COLO668 (cell line): ENCODE results near the gene INF2.
A peak's percentile ranks its signal among the peaks of the same experiment; 100 is the strongest.
"Not testable (repeated sequence)": the region's sequence is repeated elsewhere in the genome, so short reads cannot be mapped to it uniquely, and the experiment has no call there.

ENCODE experiments used
- DNase-seq: peaks from one replicate; lab custom pipeline; 2025; ENCODE audit not compliant: unreplicated experiment; lab: John Stamatoyannopoulos, UW

The INF2 gene

DNA sequence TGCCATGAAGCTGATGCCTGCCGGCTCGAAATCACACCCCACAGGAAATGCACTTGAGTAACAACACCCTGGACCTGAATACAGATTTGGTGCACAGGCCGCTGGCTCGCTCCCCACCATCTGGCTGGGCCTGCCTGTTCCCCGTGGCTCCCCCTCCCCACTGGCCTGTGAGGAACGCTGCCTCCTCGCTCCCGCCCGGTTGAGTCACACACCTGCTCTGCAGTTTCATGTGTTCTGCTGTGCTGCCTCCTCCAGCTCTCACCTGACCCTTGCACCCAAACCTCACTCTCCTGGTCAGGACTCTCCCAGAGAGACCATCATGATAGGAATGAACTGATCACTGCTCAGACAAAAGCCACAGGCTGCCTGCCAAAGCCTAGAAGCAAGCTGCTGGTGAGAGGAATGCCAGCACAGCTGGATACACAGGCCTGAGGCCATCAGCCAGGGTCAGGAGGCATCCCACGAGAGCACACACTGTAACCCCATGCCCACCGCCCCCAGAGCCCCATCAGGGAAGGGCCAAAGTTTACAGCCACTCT is 59.8 kb downstream of the INF2 start:
- DNase-seq = peak; percentile 88

DNA sequence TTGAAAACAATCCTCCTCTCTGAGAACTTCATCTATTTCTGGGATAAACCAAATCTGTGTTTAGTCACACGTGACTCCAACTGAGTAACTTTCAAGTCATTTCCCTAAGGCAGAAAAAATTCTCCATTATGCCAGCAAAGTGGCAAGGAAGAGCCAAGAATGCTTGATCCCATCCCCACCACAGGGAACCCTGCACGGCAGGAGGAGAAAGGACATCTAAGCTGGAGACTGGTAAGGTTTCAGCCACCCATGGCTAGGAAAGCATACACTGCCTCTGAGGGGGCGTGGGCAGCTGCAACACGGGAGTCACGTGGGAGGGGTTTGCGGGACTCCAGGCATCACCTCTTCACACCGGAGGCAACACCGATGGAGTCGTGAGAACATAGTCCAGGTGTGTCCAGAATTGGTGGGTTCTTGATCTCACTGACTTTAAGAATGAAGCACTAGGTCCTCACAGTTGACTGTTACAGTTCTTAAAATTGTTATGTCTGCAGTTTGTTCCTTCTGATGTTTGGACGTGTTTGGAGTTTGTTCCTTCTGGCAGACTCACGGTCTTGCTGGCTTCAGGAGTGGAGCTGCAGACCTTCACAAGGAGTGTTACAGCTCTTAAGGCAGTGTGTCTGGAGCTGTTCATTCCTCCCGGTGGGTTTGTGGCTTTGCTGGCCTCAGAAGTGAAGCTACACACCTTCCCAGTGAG is 60.8 kb downstream of the INF2 start:
- DNase-seq = no peak

DNA sequence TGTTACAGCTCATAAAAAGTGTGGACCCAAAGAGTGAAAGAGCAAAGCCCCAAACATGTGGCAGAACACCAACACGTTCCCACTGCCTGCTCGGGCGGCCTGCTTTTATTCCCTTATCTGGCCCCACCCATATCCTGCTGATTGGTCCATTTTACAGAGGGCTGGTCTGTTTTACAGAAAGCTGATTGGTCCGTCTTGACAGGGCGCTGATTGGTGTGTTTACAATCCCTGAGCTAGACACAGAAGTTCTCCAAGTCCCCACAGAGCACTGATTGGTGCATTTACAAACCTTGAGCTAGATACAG is 61.3 kb downstream of the INF2 start:
- DNase-seq = not testable (repeated sequence)

DNA sequence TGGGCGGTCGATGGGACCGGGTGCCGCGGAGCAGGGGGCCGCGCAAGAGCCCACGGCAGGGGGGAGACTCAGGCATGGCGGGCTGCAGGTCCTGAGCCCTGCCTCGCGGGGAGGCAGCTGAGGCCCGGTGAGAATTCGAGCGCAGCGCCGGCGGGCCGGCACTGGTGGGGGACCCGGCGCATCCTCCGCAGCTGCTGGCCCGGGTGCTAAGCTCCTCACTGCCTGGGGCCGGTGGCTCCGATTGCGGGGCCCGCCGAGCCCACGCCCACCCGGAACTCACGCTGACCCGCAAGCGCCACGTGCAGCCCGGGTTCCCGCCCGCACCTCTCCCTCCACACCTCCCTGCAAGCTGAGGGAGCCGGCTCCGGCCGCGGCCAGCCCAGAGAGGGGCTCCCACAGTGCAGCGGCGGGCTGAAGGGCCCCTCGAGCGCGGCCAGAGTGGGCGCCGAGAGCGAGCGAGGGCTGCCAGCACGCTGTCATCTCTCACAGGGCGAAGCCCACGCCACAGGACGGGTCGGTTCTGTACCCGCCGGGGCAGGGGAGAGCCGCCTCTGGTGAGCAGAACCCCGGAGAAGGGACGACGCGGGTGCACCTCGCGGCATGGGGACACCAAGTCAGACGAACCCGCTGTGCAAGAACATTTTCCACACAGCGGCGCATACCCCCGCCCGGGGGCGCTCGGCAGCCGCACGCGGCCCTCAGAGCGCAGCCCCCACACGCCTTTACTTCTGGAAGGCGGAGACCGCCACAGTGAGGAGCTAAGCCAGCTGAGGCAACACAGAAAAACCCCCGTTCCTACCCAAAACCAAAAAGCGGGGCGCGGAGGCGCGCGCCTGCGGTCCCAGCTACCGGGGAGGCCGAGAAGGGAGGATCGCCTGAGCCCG is 62.4 kb downstream of the INF2 start:
- DNase-seq = no peak

GRCh38 chr14:104752423-104752734 is 63.0 kb downstream of the INF2 start:
- DNase-seq = no peak

DNA sequence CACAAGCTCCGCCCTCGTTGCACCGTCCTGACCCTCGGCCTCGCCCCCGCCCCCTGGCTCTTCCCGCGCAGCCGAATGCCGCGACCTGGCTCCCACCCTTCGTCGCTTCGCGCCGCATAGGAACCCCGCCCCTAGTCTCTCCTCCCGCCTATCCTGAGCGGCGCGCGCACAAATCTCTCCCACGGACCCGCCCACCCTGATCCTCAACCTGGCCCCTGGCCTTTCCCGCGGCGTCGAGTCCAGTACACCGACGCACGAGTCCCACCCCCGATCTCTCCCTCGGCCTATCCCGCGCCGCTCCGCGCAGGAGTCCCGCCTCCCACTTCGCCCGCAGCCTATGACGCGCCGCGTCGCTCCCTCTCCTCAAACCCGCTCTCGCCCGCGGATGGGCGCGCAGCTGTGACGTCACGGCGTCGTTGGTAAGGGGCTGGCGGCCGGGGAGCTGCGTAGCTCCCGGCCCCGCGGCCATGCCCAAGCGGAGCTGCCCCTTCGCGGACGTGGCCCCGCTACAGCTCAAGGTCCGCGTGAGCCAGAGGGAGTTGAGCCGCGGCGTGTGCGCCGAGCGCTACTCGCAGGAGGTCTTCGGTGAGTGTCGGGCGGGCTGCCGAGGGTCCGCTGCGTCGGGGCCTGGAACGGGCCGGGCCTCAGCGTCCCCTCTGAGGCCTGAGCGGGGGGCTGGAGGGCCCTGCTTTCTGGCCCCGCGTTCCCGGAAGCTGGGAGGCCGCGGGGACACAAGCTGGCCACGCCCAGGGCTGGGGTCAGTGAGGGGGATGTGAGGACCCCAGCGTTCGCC is 63.5 kb downstream of the INF2 start, which contains the start of gene SIVA1:
Gene SIVA1 (plus strand): TSS at position 413 of the 793 bp plus-strand sequence. CDS start 55 bp downstream, at position 468.
- DNase-seq = peak; percentile 100

DNA sequence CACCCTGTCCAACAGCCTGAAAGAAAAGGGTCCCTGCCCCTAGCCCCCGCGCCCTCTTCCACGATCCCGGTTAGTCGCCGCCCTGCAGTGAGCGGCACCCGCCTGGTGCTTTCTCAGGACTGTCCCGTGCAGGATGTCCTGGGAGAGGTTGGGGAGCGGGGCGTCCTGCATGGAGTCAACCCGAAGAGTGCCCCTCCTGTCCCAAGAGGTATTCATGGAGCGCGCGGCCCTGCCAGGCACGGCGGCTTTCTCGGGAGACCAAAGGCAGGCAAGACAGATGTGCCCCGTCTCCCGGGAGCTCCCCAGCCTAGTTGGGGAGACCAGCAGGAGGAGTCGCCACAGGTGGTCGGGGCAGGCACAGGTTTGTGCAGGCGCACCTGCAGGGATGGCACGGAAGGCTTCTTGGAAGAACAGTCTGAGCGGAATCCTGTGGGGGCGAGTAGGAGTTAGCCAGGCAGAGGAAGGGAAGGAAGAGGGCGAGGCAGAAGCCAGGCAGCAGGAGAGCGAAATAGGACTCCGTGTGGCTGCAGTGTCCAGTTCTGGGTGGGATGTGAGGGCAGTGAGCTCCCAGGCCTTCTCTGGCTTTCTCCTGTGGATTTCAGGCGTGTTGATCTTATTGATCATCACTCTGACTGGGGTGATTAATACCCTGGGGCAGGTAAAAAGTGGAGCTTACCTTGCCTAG is 64.3 kb downstream of the INF2 start:
- DNase-seq = peak; percentile 32

DNA sequence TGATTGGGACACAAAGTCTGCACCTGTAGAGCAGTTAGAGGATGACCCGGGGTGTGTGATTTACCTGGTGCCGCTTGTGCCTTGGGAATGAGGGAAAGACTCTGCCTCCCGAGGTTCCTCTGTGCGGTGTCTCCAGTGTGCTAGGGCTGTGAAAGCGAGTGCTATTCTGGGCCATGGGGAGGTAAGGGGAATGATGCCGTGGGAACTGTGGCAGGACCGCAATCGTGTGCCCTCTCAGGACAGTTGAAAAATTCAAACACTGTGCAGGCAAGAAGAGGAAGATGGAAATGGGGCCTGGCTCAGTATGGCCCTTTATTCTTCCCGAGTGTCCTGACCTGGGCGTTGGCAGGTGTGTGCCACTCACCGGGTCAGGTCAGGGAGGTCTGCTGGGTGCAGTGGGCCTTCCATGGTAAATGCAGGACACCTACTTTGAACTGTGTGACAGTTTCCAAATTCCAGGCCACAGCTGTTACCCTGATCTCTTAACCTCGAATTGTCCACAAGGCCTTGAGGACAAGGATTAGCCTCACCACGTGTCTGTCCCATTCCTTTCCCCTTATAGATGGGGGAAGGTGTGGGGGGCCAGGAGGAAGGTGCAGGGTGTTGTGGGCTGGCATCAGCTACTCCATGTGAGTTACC is 64.9 kb downstream of the INF2 start:
- no peak for DNase-seq

DNA sequence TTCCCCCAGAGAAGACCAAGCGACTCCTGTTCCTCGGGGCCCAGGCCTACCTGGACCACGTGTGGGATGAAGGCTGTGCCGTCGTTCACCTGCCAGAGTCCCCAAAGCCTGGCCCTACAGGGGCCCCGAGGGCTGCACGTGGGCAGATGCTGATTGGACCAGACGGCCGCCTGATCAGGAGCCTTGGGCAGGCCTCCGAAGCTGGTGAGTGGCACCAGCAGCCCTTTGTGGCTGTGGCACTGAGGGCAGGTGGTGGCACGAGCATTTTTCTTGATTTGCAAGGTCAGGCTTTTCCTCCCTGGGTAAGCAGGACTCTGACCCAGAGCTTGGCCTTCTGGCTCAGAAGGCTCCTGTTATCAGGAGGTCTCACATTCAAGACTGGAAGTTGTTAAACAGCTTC is 66.2 kb downstream of the INF2 start:
- no peak for DNase-seq

DNA sequence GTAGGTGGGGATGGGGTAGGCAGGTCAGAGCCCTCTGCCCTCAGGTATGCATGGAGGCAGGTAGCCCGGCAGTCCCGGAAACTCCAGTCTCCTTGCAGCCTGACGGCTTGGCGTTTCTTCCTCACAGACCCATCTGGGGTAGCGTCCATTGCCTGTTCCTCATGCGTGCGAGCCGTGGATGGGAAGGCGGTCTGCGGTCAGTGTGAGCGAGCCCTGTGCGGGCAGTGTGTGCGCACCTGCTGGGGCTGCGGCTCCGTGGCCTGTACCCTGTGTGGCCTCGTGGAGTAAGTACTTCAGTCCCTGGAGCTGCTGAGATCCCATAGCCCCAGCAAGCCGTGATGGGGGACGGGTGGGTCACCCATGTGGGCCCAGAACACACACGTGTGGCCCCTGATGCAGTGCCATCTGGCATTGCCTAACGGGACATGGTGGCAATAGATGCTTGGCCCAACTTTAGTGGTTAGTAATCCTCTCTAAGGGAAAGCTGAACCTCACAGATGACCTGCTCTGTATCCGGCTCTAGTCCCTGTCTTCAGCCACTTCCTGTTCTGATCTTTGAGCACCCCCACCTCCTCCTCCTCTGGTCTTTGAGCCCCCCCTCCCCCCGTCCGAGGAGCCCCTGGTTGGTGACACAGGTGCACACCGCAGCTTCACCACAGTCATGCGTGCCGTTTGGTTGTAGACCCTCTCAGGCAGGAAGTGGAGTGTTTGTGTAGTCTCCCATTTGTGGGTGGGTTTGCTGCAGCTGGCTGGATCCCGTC is 67.2 kb downstream of the INF2 start:
- DNase-seq = no peak

DNA sequence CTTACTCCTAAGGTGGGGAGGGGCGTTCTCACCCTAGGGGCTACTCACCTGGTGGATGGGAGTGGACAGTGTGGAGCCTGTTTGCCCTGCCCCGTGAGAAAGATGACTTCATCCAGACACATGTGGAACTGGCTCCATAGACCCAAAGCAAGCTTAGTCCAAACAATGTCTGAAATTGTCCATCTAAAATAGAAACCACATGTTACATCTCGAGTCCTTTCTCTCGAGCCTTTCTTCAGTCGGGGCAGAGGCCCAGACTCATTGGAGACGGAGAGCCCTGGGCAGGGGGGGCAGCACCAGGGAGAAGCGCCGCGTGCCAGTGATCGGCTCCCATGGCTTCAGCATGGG is 67.8 kb downstream of the INF2 start:
- no peak for DNase-seq

GRCh38 chr14:104757681-104758392 is 68.4 kb downstream of the INF2 start:
- DNase-seq = no peak

DNA sequence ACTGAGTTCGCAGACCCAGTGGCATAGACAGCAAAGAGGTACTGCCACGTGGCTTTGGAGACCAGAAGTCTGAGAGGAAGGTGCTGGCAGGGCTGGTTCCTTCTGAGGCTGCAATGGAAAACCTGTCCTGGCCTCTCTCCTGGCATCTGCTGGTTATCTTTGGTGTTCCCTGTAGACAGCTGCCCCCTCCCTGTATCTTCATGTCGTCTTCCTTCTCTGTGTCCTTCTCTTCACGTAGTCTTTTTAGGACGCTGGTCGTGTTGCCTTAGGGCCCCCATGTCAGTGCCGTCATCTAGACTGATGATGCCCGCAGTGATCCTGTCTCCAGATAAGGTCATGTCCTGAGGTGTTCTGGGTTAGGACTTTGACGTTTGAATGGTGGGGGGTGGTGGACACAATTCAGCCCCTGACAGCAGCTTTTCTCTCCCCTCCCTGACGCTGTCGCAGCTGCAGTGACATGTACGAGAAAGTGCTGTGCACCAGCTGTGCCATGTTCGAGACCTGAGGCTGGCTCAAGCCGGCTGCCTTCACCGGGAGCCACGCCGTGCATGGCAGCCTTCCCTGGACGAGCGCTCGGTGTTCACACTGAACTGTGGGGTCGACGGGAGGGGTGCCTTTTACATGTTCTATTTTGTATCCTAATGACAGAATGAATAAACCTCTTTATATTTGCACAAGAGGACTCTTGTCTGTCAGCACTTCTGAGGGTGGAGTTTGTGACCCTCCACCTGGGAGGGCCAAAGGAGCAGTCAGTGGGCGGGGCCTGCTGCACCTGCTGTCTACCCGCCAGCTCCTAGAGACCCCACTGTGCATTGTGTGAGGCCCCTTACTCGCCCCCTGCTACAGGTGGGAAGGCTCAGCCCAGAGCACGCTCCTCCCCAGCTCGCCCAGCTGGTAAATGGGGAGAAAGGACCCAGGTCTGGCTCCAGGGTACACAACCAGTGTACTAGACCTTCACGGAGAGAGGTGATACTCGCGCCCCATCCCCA is 69.9 kb downstream of the INF2 start:
- DNase-seq = no peak

DNA sequence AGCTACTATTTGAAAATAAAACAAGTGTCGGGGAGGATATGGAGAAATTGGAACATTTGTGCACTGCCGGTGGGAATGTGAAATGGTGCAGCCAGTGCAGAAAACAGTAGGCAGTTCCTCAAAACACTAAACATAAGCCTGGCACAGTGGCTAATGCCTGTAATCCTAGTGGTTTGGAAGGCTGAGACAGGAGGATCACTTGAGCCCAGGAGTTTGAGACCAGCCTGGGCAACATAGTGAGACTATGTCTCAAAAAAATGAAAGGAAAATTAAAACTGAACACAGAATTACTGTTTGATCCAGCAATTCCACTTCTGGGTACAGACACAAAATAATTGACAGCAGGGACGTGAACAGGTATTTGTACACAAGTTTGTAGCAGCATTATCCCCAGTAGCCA is 76.1 kb downstream of the INF2 start:
- no peak for DNase-seq

- DNase-seq = no peak
Measured at GRCh38 chr14:104766256-104766862, 76.9 kb downstream of the INF2 start.

GRCh38 chr14:104766863-104767633 is 77.6 kb downstream of the INF2 start:
- DNase-seq = no peak

- DNase-seq = no peak
Measured at GRCh38 chr14:104767634-104767918, 78.2 kb downstream of the INF2 start.
